Measurements from ENCODE around the gene UBE2U. TPM values are rescaled to one million over a fixed set of nuclear protein-coding genes. Genes with fewer than 3 reads are reported as not detected.

UBE2U gene
- total RNA-seq, 1 experiment from 2014 or later = not detected

DNA sequence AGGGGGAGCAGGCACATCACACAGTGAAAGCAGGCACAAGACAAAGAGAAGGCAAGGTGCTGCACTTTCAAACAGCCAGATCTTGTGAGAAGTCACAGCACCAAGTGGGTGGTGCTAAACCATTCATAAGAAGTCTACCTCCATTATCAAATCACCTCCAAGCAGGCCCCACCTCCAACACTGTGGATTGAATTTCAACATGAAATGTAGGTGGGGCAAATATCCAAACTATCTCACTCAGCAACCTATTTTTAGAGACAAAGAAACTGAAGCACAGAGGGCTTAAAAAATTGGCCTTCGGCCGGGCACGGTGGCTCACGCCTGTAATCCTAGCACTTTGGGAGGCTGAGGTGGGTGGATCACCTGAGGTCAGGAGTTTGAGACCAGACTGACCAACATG, 90.4 kb downstream of the UBE2U start:
- ChIA-PET CTCF (interaction anchor here (0.6 kb wide), 1 partner anchor 388 kb away, joined by 5 read pairs; no protein-coding TSS in a partner anchor), POLR2A (interaction anchor here (1.1 kb wide), 1 partner anchor 384 kb away, joined by 3 read pairs; no protein-coding TSS in a partner anchor)
- TF ChIP-seq, protein P1, sequence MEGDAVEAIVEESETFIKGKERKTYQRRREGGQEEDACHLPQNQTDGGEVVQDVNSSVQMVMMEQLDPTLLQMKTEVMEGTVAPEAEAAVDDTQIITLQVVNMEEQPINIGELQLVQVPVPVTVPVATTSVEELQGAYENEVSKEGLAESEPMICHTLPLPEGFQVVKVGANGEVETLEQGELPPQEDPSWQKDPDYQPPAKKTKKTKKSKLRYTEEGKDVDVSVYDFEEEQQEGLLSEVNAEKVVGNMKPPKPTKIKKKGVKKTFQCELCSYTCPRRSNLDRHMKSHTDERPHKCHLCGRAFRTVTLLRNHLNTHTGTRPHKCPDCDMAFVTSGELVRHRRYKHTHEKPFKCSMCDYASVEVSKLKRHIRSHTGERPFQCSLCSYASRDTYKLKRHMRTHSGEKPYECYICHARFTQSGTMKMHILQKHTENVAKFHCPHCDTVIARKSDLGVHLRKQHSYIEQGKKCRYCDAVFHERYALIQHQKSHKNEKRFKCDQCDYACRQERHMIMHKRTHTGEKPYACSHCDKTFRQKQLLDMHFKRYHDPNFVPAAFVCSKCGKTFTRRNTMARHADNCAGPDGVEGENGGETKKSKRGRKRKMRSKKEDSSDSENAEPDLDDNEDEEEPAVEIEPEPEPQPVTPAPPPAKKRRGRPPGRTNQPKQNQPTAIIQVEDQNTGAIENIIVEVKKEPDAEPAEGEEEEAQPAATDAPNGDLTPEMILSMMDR (IDR thresholded peaks at IDR 0.05; ENCODE audit: unreplicated experiment) = no peak
- no TSS peak for BruUV-seq (replicated peaks)
- intact Hi-C loops (cut with micrococcal nuclease) = no loop called here
- Mint-ChIP-seq H3K36me3 (ENCODE audit: insufficient read depth, unreplicated experiment) (no peaks in the 10 kb centered on the region), H3K9me3 (ENCODE audit: unreplicated experiment) (no peaks in the 10 kb centered on the region), H3K27ac (ENCODE audit: low read depth, unreplicated experiment) (no peak overlapping the region), H3K4me1 (ENCODE audit: insufficient read depth, unreplicated experiment) (peaks cover 8% of the 10 kb centered on the region), H3K4me3 (ENCODE audit: unreplicated experiment) (no peak overlapping the region), H3K27me3 (ENCODE audit: insufficient read depth, unreplicated experiment) (no peaks in the 10 kb centered on the region)
- peak; percentile 16 for DNase-seq (ENCODE audit: unreplicated experiment)

GRCh38 chr1:64295136-64295535, 91.7 kb downstream of the UBE2U start:
- TF ChIP-seq, protein P1 (IDR thresholded peaks at IDR 0.05; ENCODE audit: unreplicated experiment) = no peak
- H3K27me3 Mint-ChIP-seq (ENCODE audit: insufficient read depth, unreplicated experiment) = no peaks in the 10 kb centered on the region
- ChIA-PET CTCF (no interaction called here), POLR2A (interaction anchor here (0.9 to 1.1 kb wide), 2 partner anchors 14 to 383 kb away, joined by 3 read pairs; no protein-coding TSS in a partner anchor)
- no peak for DNase-seq (ENCODE audit: unreplicated experiment)
- no peak overlapping the region for H3K27ac Mint-ChIP-seq (ENCODE audit: low read depth, unreplicated experiment)
- peaks cover 8% of the 10 kb centered on the region for H3K4me1 Mint-ChIP-seq (ENCODE audit: insufficient read depth, unreplicated experiment)
- no peaks in the 10 kb centered on the region for H3K9me3 Mint-ChIP-seq (ENCODE audit: unreplicated experiment)
- no TSS peak for BruUV-seq (replicated peaks)
- no peak overlapping the region for H3K4me3 Mint-ChIP-seq (ENCODE audit: unreplicated experiment)
- intact Hi-C loops (cut with micrococcal nuclease) = no loop called here
- no peaks in the 10 kb centered on the region for H3K36me3 Mint-ChIP-seq (ENCODE audit: insufficient read depth, unreplicated experiment)

GRCh38 chr1:64295561-64295960, 92.1 kb downstream of the UBE2U start:
- Mint-ChIP-seq H3K36me3 (ENCODE audit: insufficient read depth, unreplicated experiment) (no peaks in the 10 kb centered on the region), H3K27me3 (ENCODE audit: insufficient read depth, unreplicated experiment) (no peaks in the 10 kb centered on the region), H3K4me1 (ENCODE audit: insufficient read depth, unreplicated experiment) (peaks cover 8% of the 10 kb centered on the region), H3K4me3 (ENCODE audit: unreplicated experiment) (no peak overlapping the region), H3K27ac (ENCODE audit: low read depth, unreplicated experiment) (no peak overlapping the region), H3K9me3 (ENCODE audit: unreplicated experiment) (no peaks in the 10 kb centered on the region)
- intact Hi-C loops (cut with micrococcal nuclease) = no loop called here
- DNase-seq (ENCODE audit: unreplicated experiment) = no peak
- POLR2A ChIA-PET = interaction anchor here (0.9 kb wide), 1 partner anchor 14 kb away, joined by 3 read pairs; no protein-coding TSS in a partner anchor
- TF ChIP-seq, protein P1 (IDR thresholded peaks at IDR 0.05; ENCODE audit: unreplicated experiment) = no peak
- CTCF ChIA-PET = interaction anchor here (0.5 to 0.9 kb wide), 2 partner anchors 27 to 380 kb away, joined by 3 to 4 read pairs; no protein-coding TSS in a partner anchor
- BruUV-seq (replicated peaks) = no TSS peak

DNA sequence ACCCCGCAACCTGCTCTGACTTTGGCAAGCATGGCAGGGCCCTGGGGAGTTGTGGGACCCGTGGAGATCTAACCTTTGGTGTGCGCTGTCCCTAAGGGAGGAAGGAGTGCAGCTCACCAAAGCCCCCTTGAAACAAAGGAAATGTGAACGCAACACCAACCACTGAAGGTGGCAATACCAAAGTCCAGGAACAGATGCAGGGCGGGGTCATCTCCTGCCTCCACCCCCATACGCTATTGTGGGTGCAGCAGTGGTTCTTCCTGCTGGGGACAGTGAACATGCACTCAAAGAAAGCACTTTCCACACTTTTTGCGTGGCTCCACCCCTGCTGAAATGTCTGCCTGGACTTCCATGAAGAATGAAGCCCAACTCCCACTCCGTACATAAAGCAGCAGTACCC, 93.0 kb downstream of the UBE2U start:
- POLR2A ChIA-PET = no interaction called here
- CTCF ChIA-PET = interaction anchor here (0.9 kb wide), 1 partner anchor 379 kb away, joined by 3 read pairs; no protein-coding TSS in a partner anchor
- BruUV-seq (replicated peaks) = no TSS peak
- peaks cover 8% of the 10 kb centered on the region for H3K4me1 Mint-ChIP-seq (ENCODE audit: insufficient read depth, unreplicated experiment)
- no peaks in the 10 kb centered on the region for H3K9me3 Mint-ChIP-seq (ENCODE audit: unreplicated experiment)
- DNase-seq (ENCODE audit: unreplicated experiment) = no peak
- intact Hi-C loops (cut with micrococcal nuclease) = no loop called here
- H3K36me3 Mint-ChIP-seq (ENCODE audit: insufficient read depth, unreplicated experiment) = no peaks in the 10 kb centered on the region
- H3K27me3 Mint-ChIP-seq (ENCODE audit: insufficient read depth, unreplicated experiment) = no peaks in the 10 kb centered on the region
- TF ChIP-seq, protein P1 (IDR thresholded peaks at IDR 0.05; ENCODE audit: unreplicated experiment) = no peak
- H3K27ac Mint-ChIP-seq (ENCODE audit: low read depth, unreplicated experiment) = no peak overlapping the region
- no peak overlapping the region for H3K4me3 Mint-ChIP-seq (ENCODE audit: unreplicated experiment)

Measured in MCF 10A (cell line).